Breast epithelium (tissue), 4 donors: Measurements from ENCODE around the gene FUT7. TPM values are rescaled to one million over a fixed set of nuclear protein-coding genes. Genes with fewer than 3 reads are reported as not detected.

Source experiments
- DNase-seq, 2 donors: peaks; one replicate each; pipeline ENCODE4 v3.0.0-alpha.2; 2019; ENCODE audit warnings: low spot score in 2 of 2
- H3K27ac ChIP-seq, 2 donors: fragments of 200-600 bp; sonication (generic) in 1 of 2; one replicate each; pipeline ENCODE4 v1.5.1; 2016 to 2019; ENCODE audit warnings: mild to moderate bottlenecking in 1 of 2
- H3K27me3 ChIP-seq, 2 donors: fragments of 200-600 bp; sonication (generic) in 1 of 2; one replicate each; pipeline versions ENCODE4 v1.5.1 to v1.6.0; 2017 to 2019; ENCODE audit warnings: control low read depth in 1 of 2, mild to moderate bottlenecking in 1 of 2
- H3K36me3 ChIP-seq: fragments of 200-600 bp; one replicate; pipeline ENCODE4 v1.5.1; 2019
- H3K4me1 ChIP-seq, 2 donors: fragments of 200-600 bp; sonication (generic); one replicate each; pipeline ENCODE4 v1.5.1; 2016 to 2019; ENCODE audit warnings: control low read depth in 1 of 2
- H3K4me3 ChIP-seq, 3 donors: fragments of 200-600 bp; sonication (generic); 1 replicate in 2 of 3; 2 replicates in 1 of 3; pipeline ENCODE4 v1.5.1; 2016 to 2019; ENCODE audit warnings: mild to moderate bottlenecking in 3 of 3, moderate library complexity in 2 of 3
- H3K9me3 ChIP-seq, 2 donors: fragments of 200-600 bp; sonication (generic) in 1 of 2; one replicate each; pipeline ENCODE4 v1.5.1; 2016 to 2019; ENCODE audit warnings: control low read depth in 1 of 2
- POLR2A ChIP-seq: fragments of 450-650 bp; IDR thresholded peaks from one replicate; pipeline ENCODE4 v1.6.1; 2016; ENCODE audit warnings: antibody characterized with exemption, mild to moderate bottlenecking, moderate library complexity
- POLR2AphosphoS5 ChIP-seq, 3 donors: sonication (generic); formaldehyde crosslinking; IDR thresholded peaks; one replicate each; pipeline ENCODE4 v1.6.1; 2017; ENCODE audit warnings: antibody characterized with exemption in 3 of 3
- intact Hi-C: fragments of 100-400 bp; cut with DNase I; formaldehyde crosslinking; loops from one replicate; pipeline ENCODE4 v1.15.1; 2023; ENCODE audit warnings: low total_unique reads
- total RNA-seq, 3 donors: library from RNA; depleted of rRNA; stranded (reverse); fragments of >200 nt; gene quantifications; one replicate each; pipeline ENCODE4 v1.1.0, GENCODE V29; 2016
- TF ChIP-seq, protein P1 (sequence below), 3 donors: fragments of 450-650 bp; IDR thresholded peaks; one replicate each; pipeline ENCODE4 v1.5.1; 2016 to 2017; ENCODE audit warnings: antibody characterized with exemption in 3 of 3, mild to moderate bottlenecking in 3 of 3, moderate library complexity in 3 of 3

FUT7 gene
- total RNA-seq, 3 donors from 2014 or later, result not detected

DNA sequence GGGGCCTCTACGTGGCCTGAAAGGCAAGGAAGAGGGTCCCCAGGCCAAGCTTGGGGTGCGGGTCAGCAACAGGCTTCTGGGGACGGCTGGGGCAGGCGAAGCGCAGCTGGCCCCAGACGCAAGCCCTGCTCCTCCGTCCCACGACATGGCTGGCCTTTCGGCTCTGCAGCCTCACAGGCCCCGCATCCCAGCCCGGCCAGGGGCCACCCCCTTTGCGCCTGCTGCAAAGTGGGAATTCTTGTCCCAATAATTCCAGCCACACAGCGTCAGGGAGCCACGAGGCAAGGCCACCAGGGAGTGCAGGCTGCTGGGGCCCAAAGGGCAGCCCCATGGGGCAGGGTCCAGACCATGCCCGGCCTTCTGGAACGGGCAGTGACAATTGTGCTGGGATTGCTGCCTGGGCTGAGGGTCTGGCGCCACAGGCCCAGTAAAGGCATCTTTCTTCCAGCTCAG is 23.1 kb upstream of the FUT7 start:
- peak overlapping the region; percentile 78 to 84 for H3K27ac ChIP-seq
- TF ChIP-seq, protein P1, sequence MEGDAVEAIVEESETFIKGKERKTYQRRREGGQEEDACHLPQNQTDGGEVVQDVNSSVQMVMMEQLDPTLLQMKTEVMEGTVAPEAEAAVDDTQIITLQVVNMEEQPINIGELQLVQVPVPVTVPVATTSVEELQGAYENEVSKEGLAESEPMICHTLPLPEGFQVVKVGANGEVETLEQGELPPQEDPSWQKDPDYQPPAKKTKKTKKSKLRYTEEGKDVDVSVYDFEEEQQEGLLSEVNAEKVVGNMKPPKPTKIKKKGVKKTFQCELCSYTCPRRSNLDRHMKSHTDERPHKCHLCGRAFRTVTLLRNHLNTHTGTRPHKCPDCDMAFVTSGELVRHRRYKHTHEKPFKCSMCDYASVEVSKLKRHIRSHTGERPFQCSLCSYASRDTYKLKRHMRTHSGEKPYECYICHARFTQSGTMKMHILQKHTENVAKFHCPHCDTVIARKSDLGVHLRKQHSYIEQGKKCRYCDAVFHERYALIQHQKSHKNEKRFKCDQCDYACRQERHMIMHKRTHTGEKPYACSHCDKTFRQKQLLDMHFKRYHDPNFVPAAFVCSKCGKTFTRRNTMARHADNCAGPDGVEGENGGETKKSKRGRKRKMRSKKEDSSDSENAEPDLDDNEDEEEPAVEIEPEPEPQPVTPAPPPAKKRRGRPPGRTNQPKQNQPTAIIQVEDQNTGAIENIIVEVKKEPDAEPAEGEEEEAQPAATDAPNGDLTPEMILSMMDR (IDR thresholded peaks at IDR 0.05), result no peak
- TF ChIP-seq POLR2A (no peak), POLR2AphosphoS5 (IDR thresholded peaks at IDR 0.05) (no peak)

DNA sequence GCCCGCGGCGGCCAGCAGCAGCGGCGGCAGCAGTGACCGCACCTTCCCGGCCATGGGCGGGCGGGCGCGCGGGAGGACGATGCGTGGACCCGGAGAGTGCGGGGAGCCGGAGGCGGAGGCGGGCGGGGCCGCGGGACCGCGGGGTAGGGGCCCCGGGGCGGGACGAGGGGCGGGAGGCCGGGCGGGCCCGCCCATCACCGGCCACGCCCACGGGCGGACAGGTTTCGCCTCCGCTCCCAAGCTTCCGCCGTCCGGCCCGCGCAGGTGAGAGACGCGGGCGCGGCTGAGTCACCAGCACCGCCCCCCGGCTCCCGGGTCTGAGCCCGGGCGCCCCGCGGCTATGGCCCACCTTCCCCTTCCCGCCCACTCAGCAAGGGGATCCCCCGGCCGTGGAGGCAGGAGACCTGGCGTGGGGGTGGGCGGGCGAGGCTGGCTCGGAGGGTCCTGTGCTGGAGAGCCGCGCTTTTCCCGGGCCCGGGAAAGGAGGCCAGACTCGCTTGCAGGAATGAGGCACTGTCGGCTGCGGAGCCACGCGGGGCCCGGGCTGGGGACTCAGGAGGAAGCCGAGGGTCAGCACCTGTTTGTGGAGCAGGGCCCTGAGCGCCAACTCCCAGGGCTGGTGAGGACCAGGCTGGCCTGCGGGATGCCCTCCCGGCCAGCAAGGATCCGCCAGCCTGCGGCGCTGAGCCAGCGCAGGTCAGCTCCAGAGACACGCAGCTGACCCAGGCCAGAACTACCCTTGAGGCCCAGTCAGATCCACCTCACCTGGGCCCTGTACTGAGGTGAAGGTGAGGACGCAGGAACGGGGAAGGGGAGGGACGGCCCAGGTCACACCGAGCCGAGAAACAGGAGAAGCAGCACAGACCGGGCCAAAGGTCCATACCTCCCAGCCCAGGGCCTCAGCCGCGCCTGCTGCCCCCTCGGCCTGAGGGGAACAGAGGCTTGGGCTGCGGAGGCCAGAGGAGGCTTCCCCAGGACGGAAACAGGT is 22.4 kb upstream of the FUT7 start, which contains the start of gene ENTPD2:
TSS of gene ENTPD2 (minus strand) at position 118 of the 988 bp plus-strand sequence. CDS start at position 54, 64 bp downstream.
- TF ChIP-seq POLR2AphosphoS5 (IDR thresholded peaks at IDR 0.05) (peak in 2 of 3 donors; percentile 12 to 25), POLR2A (no peak)
- TF ChIP-seq, protein P1 (IDR thresholded peaks at IDR 0.05), result no peak
- intact Hi-C loops, result no loop called here
- Histone ChIP-seq H3K9me3 (no peaks in the 10 kb centered on the region), H3K27me3 (peaks cover 0 to 5% of the 10 kb centered on the region in 2 donors), H3K27ac (peak within 1 kb of the TSS; percentile 78 to 84), H3K4me3 (peak within 1 kb of the TSS; percentile 9 to 79 (median 63)), H3K36me3 (no peaks in the 10 kb centered on the region), H3K4me1 (peaks cover 14 to 18% of the 10 kb centered on the region in 2 donors)
- DNase-seq, result peak in 1 of 2 donors; percentile 67

More for the DNA sequence above, 23.1 kb upstream of the FUT7 start:
- intact Hi-C loops, result no loop called here
- H3K36me3 ChIP-seq, result no peaks in the 10 kb centered on the region
- no peak for DNase-seq
- no peaks in the 10 kb centered on the region for H3K27me3 ChIP-seq
- no peaks in the 10 kb centered on the region for H3K9me3 ChIP-seq
- H3K4me3 ChIP-seq, result peak overlapping the region in 2 of 3 donors; percentile 63 to 79
- peaks cover 14 to 18% of the 10 kb centered on the region in 2 donors for H3K4me1 ChIP-seq

DNA sequence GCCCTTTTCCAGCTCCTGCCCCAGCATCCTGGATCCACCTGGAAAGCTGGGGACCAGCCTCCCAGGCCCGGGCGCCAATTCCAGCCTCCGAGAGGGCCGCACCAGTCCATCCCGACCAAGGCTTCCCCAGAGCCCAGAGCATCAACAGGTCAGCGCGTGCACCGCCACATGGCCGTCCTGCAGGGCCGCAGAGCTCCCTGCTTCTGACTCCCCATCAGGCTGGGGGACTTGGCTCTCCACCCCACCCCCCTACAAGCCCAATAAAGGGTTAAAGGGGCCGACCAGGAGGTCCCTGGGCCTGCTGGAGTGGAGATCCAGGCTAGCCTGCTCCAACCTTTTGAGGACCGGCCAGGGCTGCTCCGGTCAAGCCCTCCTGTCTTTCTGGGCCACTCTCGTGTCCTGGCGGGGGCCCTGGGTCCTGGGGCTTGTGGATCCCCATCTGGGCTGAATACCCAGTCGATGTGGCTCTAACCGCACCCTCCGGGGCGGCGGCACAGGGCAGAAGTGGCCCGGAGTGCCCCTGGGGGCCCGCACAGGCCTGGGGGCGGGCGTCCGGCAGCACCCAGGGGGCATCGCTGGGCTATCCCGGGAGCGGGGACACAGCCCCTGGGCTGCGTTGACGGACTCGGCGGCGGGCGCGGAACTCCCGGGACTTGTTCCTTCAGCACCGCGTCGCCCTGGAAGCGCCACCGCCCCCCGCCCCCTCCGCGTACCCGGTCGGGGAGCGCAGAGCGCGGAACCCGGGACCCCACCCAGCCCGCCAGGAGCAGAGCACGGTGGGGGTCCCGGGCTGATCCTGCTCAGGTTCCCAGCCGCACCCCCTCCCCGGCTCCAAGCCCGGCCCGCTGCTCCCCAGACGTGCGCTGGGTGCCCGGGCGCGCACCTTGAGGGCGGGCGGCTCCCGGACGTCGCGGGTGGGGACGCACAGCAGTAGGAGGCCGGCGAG is 21.4 kb upstream of the FUT7 start:
- TF ChIP-seq POLR2A, result no peak

DNA sequence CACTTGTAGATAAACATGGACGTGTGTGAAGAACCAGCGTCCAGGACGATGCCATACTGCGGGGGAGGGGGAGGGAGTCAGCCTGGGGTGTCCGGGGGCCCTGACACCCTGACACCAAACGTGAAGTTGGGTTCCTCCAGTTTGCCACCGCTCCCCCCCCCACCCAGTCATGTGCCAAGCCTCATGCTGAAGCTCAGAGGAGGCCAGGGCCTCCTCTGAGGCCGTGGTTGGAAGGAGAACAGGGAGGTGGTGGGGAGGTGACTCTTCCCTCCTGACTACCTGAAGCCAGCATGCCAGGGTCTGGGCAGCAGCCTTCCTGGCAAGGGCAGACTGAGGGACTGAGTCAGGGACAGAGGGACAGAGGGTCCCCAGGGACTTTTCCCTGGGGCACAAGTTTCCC is 20.4 kb upstream of the FUT7 start:
- peaks cover 5 to 19% of the 10 kb centered on the region in 2 donors for H3K27me3 ChIP-seq
- no peak overlapping the region for H3K27ac ChIP-seq
- TF ChIP-seq, protein P1 (IDR thresholded peaks at IDR 0.05), result no peak
- TF ChIP-seq POLR2A (no peak), POLR2AphosphoS5 (IDR thresholded peaks at IDR 0.05) (no peak)
- H3K4me1 ChIP-seq, result peaks cover 14 to 18% of the 10 kb centered on the region in 2 donors
- H3K9me3 ChIP-seq, result no peaks in the 10 kb centered on the region
- no peak overlapping the region for H3K4me3 ChIP-seq
- DNase-seq, result no peak
- intact Hi-C loops, result no loop called here
- H3K36me3 ChIP-seq, result no peaks in the 10 kb centered on the region

More for the DNA sequence above, 21.4 kb upstream of the FUT7 start:
- DNase-seq, result no peak
- H3K4me3 ChIP-seq, result peak overlapping the region; percentile 9 to 79 (median 63)
- no peaks in the 10 kb centered on the region for H3K36me3 ChIP-seq
- H3K9me3 ChIP-seq, result no peaks in the 10 kb centered on the region
- intact Hi-C loops, result no loop called here
- peaks cover 5 to 12% of the 10 kb centered on the region in 2 donors for H3K27me3 ChIP-seq
- peaks cover 14 to 18% of the 10 kb centered on the region in 2 donors for H3K4me1 ChIP-seq
- H3K27ac ChIP-seq, result peak overlapping the region; percentile 78 to 84

DNA sequence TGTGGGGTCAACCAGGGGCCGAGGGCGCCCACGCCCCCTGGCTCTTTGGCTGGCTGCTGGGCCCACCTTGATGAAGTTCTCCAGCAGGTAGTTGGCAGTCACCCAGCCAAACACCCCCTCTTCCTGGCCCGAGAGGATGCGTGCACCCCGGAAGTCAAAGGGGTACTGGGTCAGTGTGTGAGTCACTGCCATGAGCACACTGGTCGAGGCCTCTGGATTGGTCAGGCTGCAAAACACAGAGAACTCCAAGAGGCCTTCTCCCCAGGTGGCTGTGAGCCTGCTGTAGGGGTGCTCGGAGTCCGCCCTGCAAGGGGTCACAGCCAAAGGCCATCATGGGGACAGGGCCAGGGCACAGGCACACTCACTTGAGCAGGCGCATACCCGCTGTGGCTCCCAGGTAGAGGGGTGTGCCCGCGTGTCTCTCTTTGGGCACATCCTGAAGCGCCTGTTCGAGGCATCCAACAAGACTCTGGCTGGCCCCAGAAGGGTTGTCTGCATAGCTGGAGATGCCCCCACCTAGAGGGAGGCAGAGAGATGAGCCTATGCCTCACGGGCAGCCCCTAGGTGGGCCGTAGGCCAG is 19.3 kb upstream of the FUT7 start:
- no peak for DNase-seq
- TF ChIP-seq POLR2AphosphoS5 (IDR thresholded peaks at IDR 0.05) (no peak), POLR2A (no peak)
- TF ChIP-seq, protein P1 (IDR thresholded peaks at IDR 0.05), result no peak
- Histone ChIP-seq H3K27me3 (peaks cover 5 to 24% of the 10 kb centered on the region in 2 donors), H3K4me3 (no peak overlapping the region), H3K36me3 (no peaks in the 10 kb centered on the region), H3K9me3 (no peaks in the 10 kb centered on the region), H3K27ac (no peak overlapping the region), H3K4me1 (peaks cover 14 to 18% of the 10 kb centered on the region in 2 donors)
- intact Hi-C loops, result no loop called here
